ENCODE data around the gene PSMD2. TPM values are rescaled to one million over a fixed set of nuclear protein-coding genes. Genes with fewer than 3 reads are reported as not detected.

PSMD2 gene
- total and polyA plus RNA-seq, 10 of the 15 experiments (the other 5 are each of a cell fraction or from before 2014, with no cell fraction given): 103 to 515 (median 197) TPM

DNA sequence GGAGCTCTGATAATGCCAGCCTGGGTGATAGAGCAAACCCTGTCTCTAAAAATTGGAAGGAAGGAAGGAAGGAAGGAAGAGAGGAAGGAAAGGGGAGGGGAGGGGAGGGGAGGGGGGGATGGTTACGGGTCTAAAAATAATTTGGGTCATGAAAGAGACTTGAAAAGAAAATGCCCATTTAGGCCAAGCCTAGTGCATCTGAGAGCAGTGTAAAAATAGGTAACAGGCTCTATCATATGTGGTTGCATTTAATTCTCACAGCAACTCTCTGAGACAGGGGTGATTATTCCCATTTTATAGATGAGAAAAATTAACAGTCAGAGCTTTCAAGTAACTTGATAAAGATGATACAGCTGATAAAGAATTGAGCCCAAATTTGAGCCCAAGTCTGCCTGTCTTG, 26.8 kb upstream of the PSMD2 start:
- intact Hi-C loops (cut with micrococcal nuclease; ENCODE audit: unreplicated experiment): no loop called here
- RAD21 ChIA-PET (ENCODE audit: unreplicated experiment): no interaction called here
- POLR2A ChIA-PET: no interaction called here
- no CpG with 5 or more reads among the region's 1 CpG for WGBS (ENCODE audit: insufficient coverage, insufficient replicate concordance, low lambda C conversion rate, missing lambda C conversion rate)
- Histone ChIP-seq H3K4me3 (no peak overlapping the region), H3K27me3 (replicated peaks in 1 of 2; ENCODE audit: control insufficient read depth in 2 of 2, insufficient read depth in 2 of 2, low read length in 1 of 2) (peaks cover 7 to 8% of the 10 kb centered on the region in 2 experiments; a peak in 3 of 4 replicates), H3K79me2 (ENCODE audit: control insufficient read depth, insufficient read depth, low read length) (no peaks in the 10 kb centered on the region), H4K20me1 (ENCODE audit: control insufficient read depth, insufficient read depth) (no peaks in the 10 kb centered on the region), H3K4me1 (ENCODE audit: control insufficient read depth, insufficient read depth, low read length) (no peaks in the 10 kb centered on the region), H3K4me2 (ENCODE audit: control insufficient read depth, insufficient read depth) (no peak overlapping the region), H3K9me3 (replicated peaks; ENCODE audit: control insufficient read depth, insufficient read depth, low read length) (no peaks in the 10 kb centered on the region), H3K9ac (ENCODE audit: control insufficient read depth, insufficient read depth, low read length) (no peak overlapping the region), H3K27ac (ENCODE audit: control insufficient read depth, insufficient read depth) (no peak overlapping the region), H2AFZ (ENCODE audit: control insufficient read depth, low read depth, low read length) (no peak overlapping the region), H3K36me3 (ENCODE audit: control insufficient read depth in 2 of 2, insufficient read depth in 2 of 2, low read length in 1 of 2) (no peaks in the 10 kb centered on the region)
- no peak for ATAC-seq
- in situ Hi-C loops (cut with MboI): no loop called here
- no peak for DNase-seq (ENCODE audit: low read depth, low spot score)
- no peak for FAIRE-seq
- SMC1A ChIA-PET (ENCODE audit: uncharacterized antibody, unreplicated experiment): interaction anchor here (0.5 kb wide), 1 partner anchor 821 kb away, joined by 4 read pairs; no protein-coding TSS in a partner anchor
- no TSS peak for BruUV-seq (replicated peaks)
- no peak for TF ChIP-seq RCOR1 (conservative IDR thresholded peaks at IDR 0.05; ENCODE audit: low read depth, low read length)
- no peak for TF ChIP-seq MEF2A (IDR thresholded peaks at IDR 0.05; ENCODE audit: insufficient read depth, low read depth, low read length)
- TF ChIP-seq ZBTB33 (IDR thresholded peaks at IDR 0.05): no peak
- no peak for TF ChIP-seq ZNF217 (IDR thresholded peaks at IDR 0.05)
- no peak for TF ChIP-seq CUX1 (IDR thresholded peaks at IDR 0.05; ENCODE audit: insufficient replicate concordance, low read depth, low read length)
- TF ChIP-seq EED (IDR thresholded peaks at IDR 0.05; ENCODE audit: low read depth): no peak
- TF ChIP-seq NBN (IDR thresholded peaks at IDR 0.05): no peak
- CTCF ChIA-PET: interaction anchor here (0.5 to 1.8 kb wide), 4 partner anchors 9 to 428 kb away, joined by 3 to 6 read pairs (median 4); no protein-coding TSS in a partner anchor

Data from GM12878 (cell line).